Measurements from ENCODE around the gene CTCF.

The CTCF gene

DNA sequence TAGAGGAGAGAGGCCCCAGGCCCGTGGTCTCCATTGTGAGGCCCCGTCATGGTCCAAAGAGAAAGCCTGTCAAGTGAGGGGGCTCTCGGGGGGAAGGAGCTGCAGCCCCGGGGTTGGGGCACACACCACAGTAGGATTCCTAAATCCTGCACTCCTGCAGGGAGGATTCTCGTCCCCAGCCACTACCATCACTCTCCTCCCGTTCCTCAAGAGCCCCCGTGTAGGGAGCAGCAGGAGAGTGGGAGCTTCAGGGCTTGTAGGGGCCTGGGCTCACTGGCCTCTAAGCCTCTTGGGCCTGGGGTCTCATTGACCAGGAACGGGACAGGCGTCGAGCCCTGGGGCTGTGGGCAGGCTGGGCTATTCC lies 105.1 kb downstream of the CTCF start:
- DNase-seq, result no peak

DNA sequence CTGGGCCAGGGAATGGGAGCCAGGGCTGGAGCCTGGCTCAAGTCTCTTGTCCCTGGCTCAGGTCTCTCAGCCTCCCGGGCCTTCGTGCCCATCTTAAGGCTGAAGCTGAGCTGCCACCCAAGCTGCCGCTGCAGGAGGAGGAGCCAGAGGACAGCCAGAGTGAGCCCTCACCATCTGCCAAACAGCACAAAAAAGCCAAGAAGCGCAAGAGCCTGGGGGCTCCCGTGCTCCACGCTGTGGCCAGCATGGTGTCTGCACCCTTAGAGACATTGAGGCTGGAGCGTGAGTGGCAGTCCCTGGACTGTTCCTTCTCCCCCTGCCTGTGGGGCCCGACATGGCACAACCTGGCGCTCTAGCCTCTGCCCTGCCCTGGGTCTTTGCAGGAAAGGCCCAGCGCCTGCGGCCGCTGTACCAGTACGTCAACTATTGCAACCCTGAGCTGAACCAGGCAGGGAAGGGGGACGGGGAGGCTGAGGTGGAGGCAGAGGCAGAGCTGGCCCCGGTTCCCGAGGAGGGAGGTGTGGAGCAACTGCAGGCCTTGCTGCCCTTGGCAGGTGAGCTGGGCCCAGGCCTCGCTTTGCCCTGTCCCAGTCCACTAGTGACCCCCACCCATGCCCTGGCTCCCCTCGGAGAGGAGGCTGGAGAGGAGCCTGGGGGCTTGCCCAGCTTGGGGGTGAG lies 105.6 kb downstream of the CTCF start:
- DNase-seq, result peak; percentile 79

DNA sequence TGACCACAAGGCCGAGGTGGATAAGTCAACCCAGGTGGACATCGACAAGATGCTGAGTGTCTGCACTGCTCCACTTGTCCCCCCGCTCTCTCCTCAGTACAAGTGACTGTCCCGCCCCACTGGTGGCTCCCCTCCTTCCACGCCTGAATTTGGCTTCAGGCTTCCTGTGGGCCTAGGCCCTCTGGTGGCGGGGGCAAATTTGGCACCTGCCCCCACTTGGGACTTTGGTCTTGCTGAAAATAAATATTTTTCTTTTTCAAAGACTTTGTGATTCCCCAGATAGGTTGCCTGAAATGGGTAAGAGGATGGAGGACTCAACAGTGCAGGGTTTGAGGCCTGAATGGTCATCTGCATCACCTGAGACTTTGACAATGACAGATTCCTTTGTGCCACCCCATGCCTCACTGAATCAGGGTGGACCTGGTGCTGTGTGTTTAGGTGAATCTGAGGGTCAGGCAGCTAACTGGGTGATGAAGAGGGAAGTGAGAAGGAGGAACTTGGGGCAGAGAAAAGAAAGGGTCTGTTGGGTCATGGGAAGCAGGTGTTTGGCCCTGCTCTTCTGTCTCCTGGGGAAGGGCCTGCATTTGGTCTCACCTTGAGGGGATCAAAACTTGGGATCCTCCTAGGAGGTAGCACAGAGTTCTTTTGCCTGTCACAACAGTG lies 106.3 kb downstream of the CTCF start:
- no peak for DNase-seq

DNA sequence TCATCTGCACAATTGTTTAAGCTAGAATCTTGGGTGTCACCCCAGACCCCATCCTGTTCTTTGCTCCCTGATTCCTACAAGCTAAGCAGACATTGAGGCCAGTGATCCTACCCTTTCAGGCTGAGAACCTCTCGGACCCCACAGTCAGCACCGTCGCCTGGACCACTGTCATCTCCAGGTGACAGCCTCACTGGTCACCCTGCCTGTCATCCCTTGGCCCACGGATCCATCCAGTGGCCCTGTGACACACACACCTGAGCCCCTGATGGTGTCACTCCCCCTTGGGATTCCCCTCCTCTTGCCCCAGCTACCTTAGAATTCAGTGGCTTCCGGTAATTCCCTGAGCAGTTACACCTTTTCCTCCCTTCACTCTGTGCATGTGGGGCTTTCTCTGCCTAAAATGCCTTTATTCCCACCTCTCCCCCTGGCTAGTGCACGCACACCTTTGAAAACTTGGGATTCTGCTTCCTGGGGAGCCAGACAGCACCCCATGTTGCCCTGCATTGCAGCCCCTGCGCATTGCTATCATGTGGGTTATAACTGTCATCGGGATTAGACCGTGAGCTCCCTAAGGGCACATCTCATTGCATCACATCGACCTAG lies 107.3 kb downstream of the CTCF start:
- DNase-seq, result no peak

DNA sequence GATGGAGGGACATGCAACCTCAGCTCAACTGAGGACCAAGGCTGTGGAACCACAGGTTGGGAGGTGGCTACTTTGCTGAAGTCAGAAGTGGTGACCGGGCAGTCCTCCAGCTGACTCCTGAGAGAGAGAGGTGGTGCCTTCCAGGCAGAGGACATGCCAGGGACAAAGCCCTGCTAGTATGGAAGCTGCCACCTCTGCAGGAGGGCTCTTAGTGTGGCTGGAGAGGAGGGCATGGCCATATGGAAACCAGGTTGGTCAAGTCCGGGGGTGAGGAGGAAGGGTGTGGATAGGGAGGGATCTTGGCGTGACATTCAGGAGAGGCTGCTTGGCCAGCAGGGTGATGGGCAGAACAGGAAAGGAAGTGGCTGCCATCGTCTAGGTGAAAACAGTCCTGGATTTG lies 110.0 kb downstream of the CTCF start:
- no peak for DNase-seq

DNA sequence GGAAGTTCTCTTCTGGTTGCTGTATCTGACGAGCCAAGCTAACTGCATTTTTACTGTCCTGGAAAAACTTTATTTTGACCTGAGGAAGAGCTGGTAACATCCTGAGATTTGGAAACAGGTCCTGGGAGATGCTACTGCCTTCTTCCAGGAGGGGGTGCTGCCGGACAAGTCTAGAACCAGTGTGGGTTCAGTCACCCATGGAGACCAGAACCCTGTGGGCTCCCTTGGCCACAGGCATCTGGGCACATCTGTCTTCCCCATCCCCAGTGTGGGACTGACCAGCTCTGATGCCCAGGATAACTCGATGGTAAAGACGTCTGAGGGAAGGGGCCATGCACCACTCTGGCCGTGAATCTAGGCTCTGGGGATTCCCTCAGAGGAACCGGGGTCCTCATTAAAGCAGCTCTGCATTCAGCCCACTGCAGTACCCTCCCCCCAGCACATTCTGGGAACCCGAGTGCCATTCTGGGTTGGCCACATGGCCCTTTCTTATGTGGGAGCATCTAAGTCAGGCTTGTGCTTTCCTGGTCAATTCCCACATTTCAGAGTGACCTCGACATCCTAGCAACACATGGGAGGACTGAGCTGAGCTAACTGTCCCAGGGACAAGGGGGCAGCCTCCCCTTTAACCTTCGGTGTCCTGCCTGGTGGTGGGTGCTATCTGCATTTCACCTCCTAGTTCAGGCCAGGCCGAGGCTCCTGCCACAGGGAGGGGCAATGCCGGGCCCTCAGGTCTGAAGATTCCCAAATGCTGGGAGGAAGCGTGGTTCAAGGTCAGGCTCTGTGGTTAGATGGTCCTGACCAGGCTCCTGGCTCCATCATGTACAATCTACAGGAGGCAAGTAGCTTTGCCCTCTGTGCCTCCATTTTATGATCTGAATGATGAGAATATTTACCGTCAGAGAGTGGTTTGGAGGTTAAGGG lies 110.7 kb downstream of the CTCF start:
- DNase-seq, result peak; percentile 48

DNA sequence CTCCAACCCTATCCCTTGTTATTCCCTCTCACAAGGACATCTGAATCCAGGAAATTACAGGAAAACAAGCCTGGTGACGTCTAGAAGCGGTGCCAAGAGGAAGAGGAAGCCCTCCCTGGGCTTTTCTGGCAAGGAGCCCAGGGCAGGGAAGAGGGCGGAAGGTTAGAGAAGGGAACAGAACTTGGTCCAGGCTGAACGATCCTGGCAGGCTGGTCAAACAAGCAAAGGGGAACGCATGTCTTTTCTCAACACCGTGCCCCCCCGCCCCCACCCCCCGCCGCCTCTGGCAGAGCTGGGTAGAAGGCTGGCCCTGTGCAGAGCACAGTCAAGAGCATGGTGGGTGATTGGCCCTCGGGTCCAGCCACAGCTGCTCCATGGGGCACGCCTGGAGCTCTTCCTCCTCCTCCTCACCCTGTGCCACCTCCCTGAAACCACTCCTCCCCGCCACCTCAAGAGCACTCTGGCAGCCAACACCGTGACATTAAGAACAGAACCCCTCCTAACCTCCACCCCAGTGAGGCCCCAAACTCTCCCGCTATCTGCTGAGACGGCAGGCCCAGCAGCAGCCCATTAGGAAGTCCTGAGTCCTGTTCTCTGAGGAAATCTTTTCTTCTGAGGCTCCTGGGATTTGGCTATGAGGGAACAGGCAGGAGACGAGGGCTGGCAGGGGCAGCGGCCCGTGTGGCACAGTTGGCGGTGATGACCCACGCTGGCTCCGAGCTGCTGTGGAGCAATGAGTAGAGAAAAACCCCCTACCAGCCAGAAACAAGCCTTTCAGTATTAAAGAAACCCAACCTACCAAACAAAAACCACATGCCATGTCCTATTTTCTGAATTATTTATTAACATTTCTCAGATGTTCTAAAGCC lies 111.6 kb downstream of the CTCF start:
- DNase-seq, result no peak

DNA sequence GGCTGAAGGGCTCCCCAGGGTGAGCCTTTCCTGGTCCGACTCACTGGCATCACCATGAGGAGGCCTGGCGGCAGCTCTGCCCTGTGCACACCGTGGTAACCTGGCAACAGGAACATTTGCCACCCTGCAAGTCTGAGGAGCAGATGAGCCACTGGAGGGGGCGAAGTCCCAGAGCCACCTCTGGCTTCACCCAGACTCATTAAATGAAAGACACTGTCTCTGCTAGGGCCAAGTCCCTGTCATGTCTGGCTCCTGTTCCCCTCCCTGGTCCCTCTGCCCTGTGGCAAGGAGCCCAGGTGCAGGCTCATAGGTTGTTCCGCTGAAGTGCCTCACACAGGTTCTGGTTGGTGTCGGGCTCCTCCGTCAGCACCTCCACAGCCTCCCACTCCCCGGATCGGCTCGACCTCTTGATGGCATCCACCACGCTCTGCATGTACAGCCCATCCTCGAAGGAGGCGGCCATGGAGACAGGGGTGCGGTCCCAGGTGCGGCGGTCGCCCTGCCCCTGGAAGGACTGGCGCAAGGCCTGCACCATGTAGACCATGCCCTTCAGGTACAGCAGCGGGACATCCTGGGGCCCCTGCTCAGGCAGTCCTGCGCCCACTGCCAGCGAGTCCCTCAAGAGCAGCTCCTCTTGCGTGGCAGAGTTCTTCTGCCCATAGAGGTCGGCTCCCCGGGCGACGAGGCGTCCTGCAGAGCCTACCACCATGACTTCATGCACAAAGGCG lies 112.7 kb downstream of the CTCF start:
- DNase-seq, result no peak

DNA sequence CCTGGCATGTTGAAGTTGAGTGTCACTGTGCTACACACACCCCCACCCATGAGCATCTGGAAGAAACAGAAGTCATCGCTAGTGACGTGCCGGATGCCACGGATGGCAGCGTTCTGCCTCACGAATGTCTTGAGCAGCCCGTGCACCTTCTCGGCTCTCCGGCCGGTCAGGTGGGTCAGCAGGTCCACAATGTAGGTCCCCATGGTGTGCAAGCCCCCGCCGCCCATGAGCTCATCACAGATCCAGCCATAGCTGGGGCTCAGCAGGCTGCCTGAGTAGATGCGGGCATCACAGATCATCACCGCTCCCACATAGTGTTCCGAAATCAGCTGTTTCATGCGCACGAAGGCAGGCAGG lies 113.2 kb downstream of the CTCF start:
- no peak for DNase-seq

DNA sequence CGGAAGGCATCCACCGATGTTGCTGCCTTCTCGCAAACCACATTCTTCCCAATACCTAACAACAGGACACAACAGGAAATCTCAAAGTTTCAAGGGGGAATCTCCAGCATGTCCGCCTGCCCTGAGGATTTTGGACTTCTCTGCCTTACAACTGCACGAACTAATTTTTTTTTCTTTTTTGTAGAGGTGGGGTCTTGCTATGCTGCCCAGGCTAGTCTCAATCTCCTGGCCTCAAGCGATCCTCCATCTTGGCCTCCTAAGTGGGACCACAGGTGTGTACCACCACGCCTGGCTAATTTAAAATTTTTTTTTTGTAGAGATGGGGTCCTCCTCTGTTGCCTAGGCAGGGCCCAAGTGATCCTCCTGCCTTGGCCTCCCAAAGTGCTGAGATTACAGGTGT lies 113.7 kb downstream of the CTCF start:
- no peak for DNase-seq

DNA sequence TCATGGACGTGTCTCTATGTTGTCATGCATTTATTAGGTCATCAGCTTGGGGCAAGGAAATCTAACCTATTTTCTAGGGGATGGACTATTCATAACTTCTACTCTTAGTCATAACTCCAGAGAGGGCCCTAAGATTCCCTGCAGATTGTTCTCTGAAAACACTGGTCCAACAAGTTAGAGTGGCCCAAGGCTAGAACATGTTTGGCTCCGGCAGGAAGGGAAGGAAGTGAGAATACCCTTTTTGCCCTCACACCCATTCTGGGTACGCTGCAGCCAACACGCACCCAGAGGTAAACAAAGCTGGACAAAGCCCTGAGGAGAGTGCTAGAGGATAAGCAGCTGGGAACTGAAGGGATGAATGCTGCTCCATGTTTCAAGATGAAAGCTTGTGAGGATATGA lies 114.2 kb downstream of the CTCF start:
- no peak for DNase-seq

DNA sequence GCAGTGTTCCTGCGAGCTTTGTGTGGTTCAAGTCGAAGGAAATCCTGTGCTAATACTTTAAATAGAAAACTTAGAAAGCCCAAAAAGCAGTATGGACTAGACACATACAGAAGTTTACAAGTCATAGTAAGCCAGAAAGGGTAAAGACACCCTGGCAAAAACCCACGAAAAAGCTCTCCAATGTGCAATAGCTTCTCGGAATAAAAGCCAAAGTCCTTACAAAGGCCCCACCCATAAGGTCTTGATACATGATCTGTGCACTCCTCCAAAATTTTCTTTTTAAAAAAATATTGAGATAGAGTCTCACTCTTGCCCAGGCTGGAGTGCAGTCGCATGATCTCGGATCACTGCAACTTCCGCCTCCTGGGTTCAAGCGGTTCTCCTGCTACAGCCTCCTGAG lies 114.6 kb downstream of the CTCF start:
- no peak for DNase-seq

DNA sequence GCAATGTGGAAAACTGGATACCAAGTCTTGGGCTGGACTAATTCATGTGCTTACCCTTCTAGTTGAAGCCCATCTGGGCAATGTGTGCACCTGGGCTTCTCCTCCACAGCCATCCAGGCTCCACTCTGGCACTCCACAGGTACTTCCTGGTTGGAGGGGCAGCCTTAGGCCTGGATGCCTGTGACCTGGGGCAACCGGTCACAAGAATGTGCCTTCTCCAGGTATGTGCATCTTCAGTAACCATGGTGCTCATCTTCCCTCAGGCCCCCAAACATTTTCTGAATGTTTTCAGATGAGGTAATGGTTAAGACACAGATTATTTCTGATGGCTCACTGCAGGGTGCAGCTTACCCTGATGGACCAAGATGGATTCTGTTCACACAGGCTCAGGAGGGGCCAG lies 115.4 kb downstream of the CTCF start:
- no peak for DNase-seq

DNA sequence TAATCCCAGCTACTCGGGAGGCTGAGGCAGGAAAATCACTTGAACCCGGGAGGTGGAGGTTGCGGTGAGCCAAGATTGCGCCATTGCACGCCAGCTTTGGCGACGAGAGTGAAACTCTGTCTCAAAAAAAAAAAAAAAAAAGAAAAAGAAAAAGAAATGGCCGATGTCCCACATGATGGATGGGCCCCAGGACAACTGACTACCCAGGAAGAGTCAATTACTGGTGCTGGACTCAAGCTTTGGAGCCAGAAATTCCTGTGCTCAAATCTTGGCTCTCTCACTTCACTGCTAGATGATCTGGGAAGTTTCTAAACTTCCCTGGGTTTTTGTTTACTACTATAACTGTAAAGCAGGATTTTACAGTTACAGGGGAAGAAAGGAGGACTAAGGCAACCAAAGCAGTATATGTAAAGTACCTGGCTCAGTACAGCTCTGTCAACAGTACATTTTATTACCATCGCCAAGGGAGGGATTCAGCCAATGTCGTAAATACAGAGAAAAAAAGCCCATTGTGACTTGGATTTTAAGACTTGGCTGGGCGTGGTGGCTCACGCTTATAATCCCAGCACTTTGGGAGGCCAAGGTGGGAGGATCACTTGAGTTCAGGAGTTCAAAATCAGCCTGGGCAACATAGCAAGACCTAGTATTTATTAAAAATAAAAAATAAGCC lies 116.2 kb downstream of the CTCF start:
- no peak for DNase-seq

DNA sequence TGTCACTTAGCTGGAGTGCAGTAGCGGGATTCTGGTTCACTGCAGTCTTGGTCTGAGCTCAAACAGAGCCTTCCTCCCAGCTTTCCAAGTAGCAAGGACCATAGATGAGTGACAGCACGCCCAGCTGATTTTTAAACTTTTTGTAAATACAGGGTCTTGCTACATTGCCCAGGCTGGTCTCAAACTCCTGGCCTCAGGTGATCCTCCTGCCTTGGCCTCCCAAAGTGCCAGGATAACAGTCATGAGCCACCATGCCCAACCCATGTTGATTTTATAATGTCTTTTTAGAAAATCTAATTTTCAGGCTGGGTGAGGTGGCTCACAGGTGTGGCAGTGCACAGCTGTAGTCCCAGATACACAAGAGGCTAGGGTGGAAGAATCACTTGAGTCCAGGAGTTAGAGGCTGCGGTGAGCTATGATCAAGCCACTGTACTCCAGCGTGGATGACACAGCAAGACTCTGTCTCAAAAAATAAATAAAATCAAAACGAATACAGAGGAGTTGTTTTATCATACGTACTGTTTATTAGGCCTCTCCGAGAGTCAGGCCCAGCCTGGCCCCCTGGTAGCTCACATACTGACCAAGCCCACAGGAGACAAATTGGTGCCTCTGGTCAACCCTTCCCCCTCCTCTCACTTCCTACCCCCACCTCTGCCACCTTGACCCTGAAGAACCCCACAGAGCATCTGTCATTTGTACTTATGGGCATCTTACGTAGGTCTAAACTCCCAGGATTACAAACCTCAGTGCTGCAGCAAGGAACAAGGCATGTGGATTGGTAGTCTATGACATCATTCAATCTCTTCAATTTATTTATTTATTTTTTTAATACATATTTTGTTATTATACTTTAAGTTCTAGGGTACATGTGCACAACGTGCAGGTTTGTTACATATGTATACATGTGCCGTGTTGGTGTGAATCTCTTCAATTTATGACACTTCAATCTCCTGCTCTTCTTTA lies 117.9 kb downstream of the CTCF start:
- no peak for DNase-seq

DNA sequence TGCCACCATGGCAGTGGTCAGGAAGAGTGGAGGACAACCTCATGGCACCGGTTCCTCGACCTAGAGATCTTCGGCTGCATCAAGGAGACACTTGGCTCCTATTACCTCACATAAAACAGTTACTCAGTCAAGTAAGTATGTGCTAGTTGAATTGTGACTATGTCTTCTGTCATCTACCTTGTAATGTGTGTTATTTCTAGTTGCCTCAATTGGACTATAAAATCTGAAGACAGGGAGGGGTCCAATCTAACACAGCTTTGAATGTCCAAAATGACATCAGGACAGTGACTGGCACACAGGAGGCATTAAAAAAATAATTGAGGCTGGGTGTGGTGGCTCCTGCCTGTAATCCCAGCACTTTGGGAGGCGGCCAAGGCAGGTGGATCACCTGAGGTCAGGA lies 121.4 kb downstream of the CTCF start:
- DNase-seq, result no peak

DNA sequence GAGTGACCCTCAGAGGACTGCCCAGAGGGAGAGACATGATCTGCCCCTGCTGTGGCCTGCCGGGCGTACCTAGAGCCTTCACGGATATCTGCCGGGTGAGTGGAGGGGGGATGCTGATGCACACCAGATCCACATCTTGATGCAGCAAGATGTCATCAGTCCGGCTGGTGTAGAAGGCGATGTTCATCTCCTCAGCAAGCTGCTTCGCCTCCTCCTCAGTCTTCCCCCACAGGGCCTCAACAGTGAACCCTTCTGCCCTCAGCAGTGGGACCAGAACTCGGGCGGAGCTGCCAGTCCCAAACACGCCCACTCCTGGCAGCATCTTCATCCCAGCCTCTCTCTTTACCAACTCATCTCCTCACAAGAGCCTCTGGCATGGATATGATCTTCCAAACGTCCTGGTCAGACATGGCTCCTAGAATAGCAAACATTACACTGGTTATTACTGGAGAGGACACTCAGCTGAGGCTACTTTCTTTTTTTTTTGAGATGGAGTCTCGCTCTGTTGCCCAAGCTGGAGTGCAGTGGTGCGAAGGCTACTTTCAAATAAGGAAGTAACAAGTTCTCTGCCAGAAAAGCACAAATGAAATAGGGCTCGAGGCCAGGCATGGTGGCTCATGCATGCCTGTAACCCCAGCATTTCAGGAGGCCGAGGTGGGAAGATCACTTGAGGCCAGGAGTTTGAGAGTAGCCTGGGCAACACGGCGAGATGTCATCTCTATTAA lies 123.2 kb downstream of the CTCF start:
- DNase-seq, result no peak

Data from stimulated activated CD4-positive, alpha-beta T cell treated with anti-CD3 and anti-CD28 coated beads, Interleukin-4, amount 100 ng/mL, for 1 hour (primary cell).